ENCODE data around the gene SSTR5. TPM values are rescaled to one million over a fixed set of nuclear protein-coding genes. Genes with fewer than 3 reads are reported as not detected.

SSTR5 gene
- polyA plus RNA-seq, 1 experiment: not detected

DNA sequence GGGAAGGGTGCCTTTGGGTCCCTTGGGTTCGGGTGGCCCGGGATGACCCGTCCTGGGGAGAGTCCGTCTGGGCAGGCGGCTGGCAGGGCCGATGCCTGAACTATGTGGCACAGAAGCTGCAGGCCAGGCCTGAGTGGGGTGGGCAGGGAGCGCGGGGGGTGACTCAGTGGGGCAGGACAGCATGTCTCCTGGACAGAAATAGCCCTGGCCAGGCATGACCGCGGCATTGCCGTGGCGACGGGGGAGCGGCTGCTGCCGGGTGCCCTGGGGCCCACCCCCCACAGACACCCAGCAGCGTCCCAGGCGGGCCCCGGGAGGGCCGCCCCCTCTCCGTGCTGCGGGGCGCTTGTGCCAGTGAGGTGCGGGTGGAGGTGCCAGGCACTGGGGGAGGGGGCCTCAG is 25.3 kb downstream of the SSTR5 start:
- DNase-seq (ENCODE audit: low read depth, low spot score): no peak
- CTCF ChIA-PET: no interaction called here
- POLR2A ChIA-PET: no interaction called here
- TF ChIP-seq, protein P1, sequence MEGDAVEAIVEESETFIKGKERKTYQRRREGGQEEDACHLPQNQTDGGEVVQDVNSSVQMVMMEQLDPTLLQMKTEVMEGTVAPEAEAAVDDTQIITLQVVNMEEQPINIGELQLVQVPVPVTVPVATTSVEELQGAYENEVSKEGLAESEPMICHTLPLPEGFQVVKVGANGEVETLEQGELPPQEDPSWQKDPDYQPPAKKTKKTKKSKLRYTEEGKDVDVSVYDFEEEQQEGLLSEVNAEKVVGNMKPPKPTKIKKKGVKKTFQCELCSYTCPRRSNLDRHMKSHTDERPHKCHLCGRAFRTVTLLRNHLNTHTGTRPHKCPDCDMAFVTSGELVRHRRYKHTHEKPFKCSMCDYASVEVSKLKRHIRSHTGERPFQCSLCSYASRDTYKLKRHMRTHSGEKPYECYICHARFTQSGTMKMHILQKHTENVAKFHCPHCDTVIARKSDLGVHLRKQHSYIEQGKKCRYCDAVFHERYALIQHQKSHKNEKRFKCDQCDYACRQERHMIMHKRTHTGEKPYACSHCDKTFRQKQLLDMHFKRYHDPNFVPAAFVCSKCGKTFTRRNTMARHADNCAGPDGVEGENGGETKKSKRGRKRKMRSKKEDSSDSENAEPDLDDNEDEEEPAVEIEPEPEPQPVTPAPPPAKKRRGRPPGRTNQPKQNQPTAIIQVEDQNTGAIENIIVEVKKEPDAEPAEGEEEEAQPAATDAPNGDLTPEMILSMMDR (IDR thresholded peaks at IDR 0.05; ENCODE audit: low read depth, low read length): no peak
- no peaks in the 10 kb centered on the region; the same call in 1 of the 2 replicates for H3K9me3 ChIP-seq (ENCODE audit: control insufficient read depth, insufficient read depth, low read length)
- no peak overlapping the region for H3K27ac ChIP-seq (ENCODE audit: low read depth, low read length)
- H3K27me3 ChIP-seq (ENCODE audit: control insufficient read depth, insufficient read depth, low read length): no peaks in the 10 kb centered on the region
- no peak overlapping the region for H3K4me3 ChIP-seq (ENCODE audit: low read depth, low read length)

- TF ChIP-seq, protein P1 (IDR thresholded peaks at IDR 0.05; ENCODE audit: low read depth, low read length): no peak
- Histone ChIP-seq H3K27ac (ENCODE audit: low read depth, low read length) (no peak overlapping the region), H3K4me3 (ENCODE audit: low read depth, low read length) (no peak overlapping the region), H3K27me3 (ENCODE audit: control insufficient read depth, insufficient read depth, low read length) (no peaks in the 10 kb centered on the region), H3K9me3 (ENCODE audit: control insufficient read depth, insufficient read depth, low read length) (no peaks in the 10 kb centered on the region; the same call in 1 of the 2 replicates)
- ChIA-PET POLR2A (no interaction called here), CTCF (no interaction called here)
- DNase-seq (ENCODE audit: low read depth, low spot score): no peak
Measured at GRCh38 chr16:1098266-1098991, 25.9 kb downstream of the SSTR5 start.

GRCh38 chr16:1099189-1100083 is 26.9 kb downstream of the SSTR5 start:
- ChIA-PET CTCF (no interaction called here), POLR2A (no interaction called here)
- no peaks in the 10 kb centered on the region for H3K27me3 ChIP-seq (ENCODE audit: control insufficient read depth, insufficient read depth, low read length)
- H3K27ac ChIP-seq (ENCODE audit: low read depth, low read length): no peak overlapping the region
- no peak for DNase-seq (ENCODE audit: low read depth, low spot score)
- H3K4me3 ChIP-seq (ENCODE audit: low read depth, low read length): no peak overlapping the region
- TF ChIP-seq, protein P1 (IDR thresholded peaks at IDR 0.05; ENCODE audit: low read depth, low read length): no peak
- no peaks in the 10 kb centered on the region; the same call in 1 of the 2 replicates for H3K9me3 ChIP-seq (ENCODE audit: control insufficient read depth, insufficient read depth, low read length)

DNA sequence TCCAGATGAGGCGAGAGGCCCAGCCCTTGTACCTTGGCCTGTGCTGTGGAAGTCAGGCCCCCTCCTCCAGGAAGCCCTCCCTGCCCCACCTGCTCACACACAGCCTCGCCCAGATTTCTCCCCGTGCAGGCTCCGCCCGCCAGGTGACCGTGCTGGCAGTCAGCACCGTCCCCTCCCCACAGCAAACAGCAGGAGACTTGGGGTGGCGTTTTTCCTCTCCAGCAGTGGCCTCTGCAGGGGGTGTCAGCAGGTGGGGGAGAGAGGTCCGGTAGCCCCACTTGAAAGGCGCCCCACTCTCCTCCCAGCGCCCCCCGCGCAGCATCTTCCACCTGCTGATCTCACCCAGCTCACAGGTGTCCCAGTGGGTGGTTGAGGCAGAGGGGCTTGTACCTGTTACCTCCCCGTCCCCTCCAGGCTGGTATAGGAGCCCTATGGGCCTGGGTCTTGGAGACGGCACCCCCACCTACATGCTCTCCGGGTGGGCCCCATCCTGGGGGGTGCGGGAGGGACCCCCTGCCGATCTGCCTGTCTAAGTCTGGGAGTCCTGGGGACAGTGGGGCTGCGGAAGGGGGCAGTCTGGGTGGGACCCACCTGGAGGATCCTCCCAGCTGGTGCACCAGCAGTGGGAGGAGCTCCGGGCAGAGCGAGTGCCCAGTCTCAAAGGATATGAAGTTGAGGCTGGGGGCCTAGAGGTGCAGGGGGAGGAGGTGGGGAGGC is 27.7 kb downstream of the SSTR5 start:
- CTCF ChIA-PET: no interaction called here
- Histone ChIP-seq H3K27me3 (ENCODE audit: control insufficient read depth, insufficient read depth, low read length) (no peaks in the 10 kb centered on the region), H3K9me3 (ENCODE audit: control insufficient read depth, insufficient read depth, low read length) (no peaks in the 10 kb centered on the region; the same call in 1 of the 2 replicates), H3K4me3 (ENCODE audit: low read depth, low read length) (no peak overlapping the region), H3K27ac (ENCODE audit: low read depth, low read length) (no peak overlapping the region)
- POLR2A ChIA-PET: no interaction called here
- TF ChIP-seq, protein P1 (IDR thresholded peaks at IDR 0.05; ENCODE audit: low read depth, low read length): no peak
- no peak for DNase-seq (ENCODE audit: low read depth, low spot score)

Data from AG04450 (cell line).